ENCODE results near the gene KLF3. TPM values are rescaled to one million over a fixed set of nuclear protein-coding genes. Genes with fewer than 3 reads are reported as not detected.

Gene KLF3
- total RNA-seq, 2 donors from 2014 or later, result 30.6 to 32.0 TPM

DNA sequence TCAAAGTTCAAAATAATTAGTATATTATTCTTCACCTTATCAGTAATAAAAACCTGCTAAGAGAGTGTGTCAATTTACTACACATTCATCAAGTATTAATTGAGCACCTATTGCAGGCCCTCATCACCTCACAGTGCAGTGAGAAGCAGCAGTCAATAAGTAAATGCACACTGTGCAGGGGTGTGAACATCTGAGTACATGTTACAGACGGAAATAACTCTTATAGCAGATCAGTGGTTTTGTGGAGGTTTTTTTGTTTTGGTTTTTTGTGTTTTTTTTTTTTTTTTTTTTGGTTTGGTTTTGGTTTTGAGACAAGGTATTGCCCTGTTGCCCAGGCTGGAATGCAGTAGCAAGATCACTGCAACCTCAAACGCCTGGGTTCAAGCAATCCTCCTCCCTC is 20.3 kb downstream of the KLF3 start:
- Histone ChIP-seq H3K4me1 (peaks cover 8% of the 10 kb centered on the region), H3K36me3 (replicated peaks in 1 of 2; ENCODE audit: insufficient read depth in 1 of 2, low read depth in 2 of 2) (peaks cover 7 to 23% of the 10 kb centered on the region in 2 donors), H3K27me3 (no peaks in the 10 kb centered on the region), H3K9me3 (no peaks in the 10 kb centered on the region), H3K27ac (peak overlapping the region in 1 of 4 donors; percentile 10), H3K4me3 (no peak overlapping the region)
- WGBS, 2 donors, result 73 to 86% methylated on average over 2 of the region's 2 CpGs
- ATAC-seq, result no peak
- intact Hi-C loops (cut with DNase I), result no loop called here
- DNase-seq, result no peak
- TF ChIP-seq CTCF (IDR thresholded peaks at IDR 0.05), result no peak
- no peak for TF ChIP-seq POLR2A (IDR thresholded peaks at IDR 0.05)

DNA sequence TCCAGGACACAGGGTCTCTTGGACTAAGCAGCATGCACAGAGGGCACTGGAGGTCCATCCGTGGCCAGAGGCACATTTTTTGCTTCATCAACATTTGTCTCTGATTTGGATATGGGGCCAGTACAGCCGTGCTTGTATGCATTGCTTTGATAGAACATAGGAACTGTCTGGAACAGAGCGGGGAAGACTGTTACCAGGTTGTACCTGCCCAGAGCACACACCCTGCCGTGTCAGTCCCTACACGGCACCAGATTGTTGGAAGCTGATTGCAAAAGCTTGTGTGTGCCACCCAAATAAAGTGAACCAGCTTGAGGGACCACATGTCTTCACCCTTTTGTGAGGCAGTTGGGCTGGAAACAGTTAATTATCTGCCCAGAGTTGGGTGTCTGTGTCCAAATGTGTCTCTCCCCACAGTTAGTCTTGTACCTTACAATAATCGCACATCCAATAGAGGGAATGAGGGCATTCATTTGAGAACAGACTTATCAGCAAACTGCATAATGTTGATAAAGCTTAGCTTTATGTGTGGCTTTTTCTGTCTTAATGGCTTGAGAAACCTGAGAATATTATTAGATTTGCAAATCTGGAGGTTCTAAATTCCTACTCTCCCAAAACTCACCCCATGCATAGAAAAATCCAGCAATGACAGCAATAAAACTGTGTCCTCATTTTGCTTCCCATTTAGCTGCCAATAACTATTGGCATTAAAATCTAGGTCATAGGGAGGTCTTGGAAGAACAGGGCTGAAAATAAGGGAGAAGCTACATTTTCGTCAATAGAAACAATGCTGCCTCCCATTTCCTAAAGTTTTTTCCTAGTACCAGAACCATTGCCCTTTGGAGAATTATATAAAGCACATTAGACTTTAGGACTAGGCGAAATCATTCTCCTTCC is 21.2 kb downstream of the KLF3 start:
- intact Hi-C loops (cut with DNase I), result no loop called here
- H3K27me3 ChIP-seq, result no peaks in the 10 kb centered on the region
- peak overlapping the region in 2 of 4 donors; percentile 10 to 17 for H3K27ac ChIP-seq
- H3K36me3 ChIP-seq (replicated peaks in 1 of 2; ENCODE audit: insufficient read depth in 1 of 2, low read depth in 2 of 2), result peaks cover 7 to 31% of the 10 kb centered on the region in 2 donors
- no peaks in the 10 kb centered on the region for H3K9me3 ChIP-seq
- TF ChIP-seq CTCF (IDR thresholded peaks at IDR 0.05) (no peak), POLR2A (IDR thresholded peaks at IDR 0.05) (no peak)
- peaks cover 8% of the 10 kb centered on the region for H3K4me1 ChIP-seq
- 49 to 63% methylated on average over 7 to 8 of the region's 8 CpGs for WGBS, 2 donors
- ATAC-seq, result no peak
- H3K4me3 ChIP-seq, result no peak overlapping the region
- no peak for DNase-seq

GRCh38 chr4:38686682-38687081 is 22.7 kb downstream of the KLF3 start:
- DNase-seq (no peak), ATAC-seq (no peak)
- Histone ChIP-seq H3K9me3 (no peaks in the 10 kb centered on the region), H3K27me3 (no peaks in the 10 kb centered on the region), H3K4me3 (no peak overlapping the region), H3K27ac (no peak overlapping the region), H3K4me1 (peaks cover 8% of the 10 kb centered on the region), H3K36me3 (replicated peaks in 1 of 2; ENCODE audit: insufficient read depth in 1 of 2, low read depth in 2 of 2) (peaks cover 7 to 38% of the 10 kb centered on the region in 2 donors)
- TF ChIP-seq POLR2A (IDR thresholded peaks at IDR 0.05), result no peak
- no peak for TF ChIP-seq CTCF (IDR thresholded peaks at IDR 0.05)
- 62 to 66% methylated on average over 3 of the region's 3 CpGs for WGBS, 2 donors
- intact Hi-C loops (cut with DNase I), result no loop called here

GRCh38 chr4:38687571-38688011 is 23.6 kb downstream of the KLF3 start:
- Histone ChIP-seq H3K9me3 (no peaks in the 10 kb centered on the region), H3K4me3 (no peak overlapping the region), H3K36me3 (replicated peaks in 1 of 2; ENCODE audit: insufficient read depth in 1 of 2, low read depth in 2 of 2) (peaks cover 7 to 33% of the 10 kb centered on the region in 2 donors), H3K27ac (no peak overlapping the region), H3K4me1 (peaks cover 14% of the 10 kb centered on the region), H3K27me3 (no peaks in the 10 kb centered on the region)
- ATAC-seq (no peak), DNase-seq (no peak)
- TF ChIP-seq CTCF (IDR thresholded peaks at IDR 0.05) (no peak), POLR2A (IDR thresholded peaks at IDR 0.05) (no peak)
- intact Hi-C loops (cut with DNase I), result no loop called here
- WGBS, 2 donors, result 63 to 74% methylated on average over 4 of the region's 4 CpGs
